SK-N-SH treated with all-trans-retinoic acid at 6 μM for 48 hours (cell line): ENCODE data around the gene CSTB.

Source experiments
- ATAC-seq: fragments of 200-7000 bp; cut with Tn5 transposase; 3 replicates; pipeline ENCODE4 v1.9.1; 2020; ENCODE audit warnings: mild to moderate bottlenecking, moderate library complexity
- ARNTL ChIP-seq: fragments of 450-650 bp; formaldehyde crosslinking; IDR thresholded peaks from 2 replicates; pipeline ENCODE4 v1.5.0; 2020; ENCODE audit warnings: low read depth, mild to moderate bottlenecking, moderate library complexity, borderline replicate concordance
- CSDC2 ChIP-seq: fragments of 250-450 bp; sonication (Bioruptor Pico); IDR thresholded peaks from 2 replicates; pipeline ENCODE4 v1.5.0; 2020; ENCODE audit warnings: mild to moderate bottlenecking, moderate library complexity
- RARB ChIP-seq: fragments of 250-450 bp; sonication (Bioruptor Pico); IDR thresholded peaks from 2 replicates; pipeline ENCODE4 v1.8.0; 2021; ENCODE audit warnings: mild to moderate bottlenecking, moderate library complexity
- SNAI2 ChIP-seq: fragments of 250-450 bp; sonication (Bioruptor Pico); IDR thresholded peaks from 2 replicates; pipeline ENCODE4 v1.5.0; 2020; ENCODE audit warnings: mild to moderate bottlenecking, moderate library complexity
- TCF4 ChIP-seq: fragments of 250-450 bp; sonication (Bioruptor Pico); IDR thresholded peaks from 2 replicates; pipeline ENCODE4 v1.8.0; 2021; ENCODE audit warnings: mild to moderate bottlenecking, moderate library complexity, borderline replicate concordance
- TOX ChIP-seq: fragments of 250-450 bp; sonication (Bioruptor Pico); IDR thresholded peaks from 2 replicates; pipeline ENCODE4 v1.8.0; 2021; ENCODE audit warnings: mild to moderate bottlenecking, moderate library complexity, borderline replicate concordance
- ZC3H10 ChIP-seq: fragments of 250-450 bp; sonication (Bioruptor Pico); IDR thresholded peaks from 2 replicates; pipeline ENCODE4 v1.5.1; 2021; ENCODE audit warnings: mild to moderate bottlenecking, moderate library complexity
- ZFP3 ChIP-seq: fragments of 250-450 bp; sonication (Bioruptor Pico); IDR thresholded peaks from 2 replicates; pipeline ENCODE4 v1.5.0; 2020; ENCODE audit warnings: mild to moderate bottlenecking, moderate library complexity
- ZNF70 ChIP-seq: fragments of 450-650 bp; formaldehyde crosslinking; IDR thresholded peaks from 2 replicates; pipeline ENCODE4 v1.5.0; 2020; ENCODE audit warnings: mild to moderate bottlenecking, moderate library complexity
- ZNF8 ChIP-seq: fragments of 450-650 bp; formaldehyde crosslinking; IDR thresholded peaks from 2 replicates; pipeline ENCODE4 v1.5.0; 2020; ENCODE audit warnings: mild to moderate bottlenecking, moderate library complexity
- TF ChIP-seq, protein P1 (sequence below): fragments of 250-450 bp; sonication (Bioruptor Pico); IDR thresholded peaks from 2 replicates; pipeline ENCODE4 v1.5.1; 2020; ENCODE audit warnings: low read depth, mild to moderate bottlenecking, moderate library complexity
- TF ChIP-seq, protein P2 (sequence below): fragments of 250-450 bp; sonication (Bioruptor Pico); IDR thresholded peaks from 2 replicates; pipeline ENCODE4 v1.8.0; 2021; ENCODE audit warnings: low read depth, mild to moderate bottlenecking, moderate library complexity, borderline replicate concordance
- TF ChIP-seq, protein P3 (sequence below): fragments of 250-450 bp; sonication (Bioruptor Pico); IDR thresholded peaks from 2 replicates; pipeline ENCODE4 v1.8.0; 2020; ENCODE audit warnings: mild to moderate bottlenecking, moderate library complexity, borderline replicate concordance
- TF ChIP-seq, protein P4 (sequence below): fragments of 250-450 bp; sonication (Bioruptor Pico); IDR thresholded peaks from 2 replicates; pipeline ENCODE4 v1.5.1; 2021; ENCODE audit warnings: mild to moderate bottlenecking, moderate library complexity

The CSTB gene

DNA sequence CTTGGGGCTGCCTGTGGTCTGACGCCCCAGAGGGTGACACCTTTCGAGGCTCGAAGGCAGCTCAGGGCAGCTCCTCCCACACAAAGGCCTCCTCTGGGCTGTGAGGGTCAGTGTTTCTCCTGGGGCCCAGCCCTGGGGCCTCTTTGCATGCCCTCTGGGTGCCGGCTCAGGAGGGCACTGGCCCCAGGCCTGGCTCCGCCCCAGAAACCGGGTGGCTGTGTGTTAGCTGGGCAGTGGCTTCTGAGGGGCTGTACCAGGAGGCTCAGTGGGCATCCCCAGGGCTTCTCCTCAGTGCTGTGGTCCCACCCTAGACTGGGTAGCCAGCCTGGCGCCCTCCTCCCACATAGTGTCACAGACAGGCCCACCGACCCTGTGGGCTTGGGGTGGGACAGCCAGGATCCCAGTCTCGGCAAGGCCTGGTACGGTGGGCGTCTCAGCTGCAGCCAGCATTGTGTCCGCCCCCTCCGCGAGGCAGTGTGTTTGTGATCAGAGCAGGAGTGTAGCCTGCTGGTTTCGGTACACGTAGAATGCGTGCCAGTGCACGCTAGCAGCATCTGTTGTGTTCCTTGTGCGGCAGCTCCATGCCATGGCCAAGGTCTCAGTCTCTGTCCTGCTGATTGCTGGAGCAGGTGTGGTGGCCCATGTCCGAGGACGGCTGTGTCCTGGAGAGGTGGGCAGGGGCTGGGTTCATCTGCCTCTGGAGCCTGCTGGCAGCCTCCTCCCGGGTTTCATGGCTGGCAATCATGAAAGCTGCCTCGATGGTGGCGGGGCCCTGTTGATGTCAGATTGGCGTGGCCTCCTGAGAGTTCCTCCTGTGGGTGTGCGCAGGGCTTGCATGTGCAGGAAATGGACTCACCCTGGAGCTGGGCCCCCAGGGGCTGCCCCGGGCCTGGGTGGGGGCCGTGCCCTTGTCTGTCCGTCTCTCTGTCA is 41.3 kb upstream of the CSTB start (continued):
- TF ChIP-seq ZC3H10 (no peak), ARNTL (CRISPR knock-in tag) (no peak)

DNA sequence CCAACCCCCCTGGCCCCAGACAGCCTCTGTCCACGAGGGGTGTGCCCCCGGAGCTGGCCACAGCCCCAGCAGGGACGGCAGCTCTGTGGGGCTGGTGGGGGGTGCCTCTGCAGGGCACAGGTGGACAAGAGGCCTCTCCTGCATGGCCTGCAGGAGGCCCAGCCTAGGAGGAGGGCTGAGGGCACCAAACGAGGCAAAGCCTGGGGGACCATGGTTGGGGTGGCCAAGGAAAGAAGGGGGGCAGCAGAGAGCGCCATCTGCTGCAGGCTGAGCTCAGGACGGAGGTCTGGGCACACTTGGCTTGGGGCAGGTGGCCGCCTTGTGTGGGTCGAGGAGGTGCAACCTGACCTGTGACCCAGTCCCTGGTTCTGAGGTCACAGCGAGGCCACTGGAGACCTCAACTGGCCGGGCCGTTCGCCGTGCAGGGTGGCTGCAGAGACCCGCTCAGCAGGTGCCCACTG is 40.5 kb upstream of the CSTB start:
- no peak for ATAC-seq
- TF ChIP-seq, protein P1, sequence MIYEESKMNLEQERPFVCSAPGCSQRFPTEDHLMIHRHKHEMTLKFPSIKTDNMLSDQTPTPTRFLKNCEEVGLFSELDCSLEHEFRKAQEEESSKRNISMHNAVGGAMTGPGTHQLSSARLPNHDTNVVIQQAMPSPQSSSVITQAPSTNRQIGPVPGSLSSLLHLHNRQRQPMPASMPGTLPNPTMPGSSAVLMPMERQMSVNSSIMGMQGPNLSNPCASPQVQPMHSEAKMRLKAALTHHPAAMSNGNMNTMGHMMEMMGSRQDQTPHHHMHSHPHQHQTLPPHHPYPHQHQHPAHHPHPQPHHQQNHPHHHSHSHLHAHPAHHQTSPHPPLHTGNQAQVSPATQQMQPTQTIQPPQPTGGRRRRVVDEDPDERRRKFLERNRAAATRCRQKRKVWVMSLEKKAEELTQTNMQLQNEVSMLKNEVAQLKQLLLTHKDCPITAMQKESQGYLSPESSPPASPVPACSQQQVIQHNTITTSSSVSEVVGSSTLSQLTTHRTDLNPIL (CRISPR knock-in tag), result no peak
- TF ChIP-seq ARNTL (CRISPR knock-in tag), result no peak
- no peak for TF ChIP-seq RARB (CRISPR knock-in tag)

DNA sequence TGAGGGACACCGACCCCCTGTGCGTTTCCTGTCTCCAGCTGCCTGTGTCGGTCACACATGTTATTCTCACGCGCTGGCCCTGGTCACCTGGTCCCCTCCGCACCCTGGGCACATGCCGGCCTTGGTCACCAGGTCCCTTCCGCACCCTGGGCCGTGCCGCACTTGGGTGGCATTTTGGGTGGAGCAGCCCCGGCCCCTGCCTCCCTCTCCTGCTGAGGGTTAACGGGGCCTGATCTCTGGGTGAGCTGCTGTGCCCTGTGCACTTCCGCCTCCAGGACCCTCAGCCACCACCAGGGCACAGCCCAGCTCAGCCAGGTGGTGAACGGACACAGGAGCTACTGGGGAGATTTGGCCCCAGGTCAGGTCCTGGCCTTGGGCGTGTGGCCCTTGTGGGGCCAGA is 39.9 kb upstream of the CSTB start:
- TF ChIP-seq ZFP3 (CRISPR knock-in tag) (no peak), ARNTL (CRISPR knock-in tag) (no peak)
- TF ChIP-seq, protein P2, sequence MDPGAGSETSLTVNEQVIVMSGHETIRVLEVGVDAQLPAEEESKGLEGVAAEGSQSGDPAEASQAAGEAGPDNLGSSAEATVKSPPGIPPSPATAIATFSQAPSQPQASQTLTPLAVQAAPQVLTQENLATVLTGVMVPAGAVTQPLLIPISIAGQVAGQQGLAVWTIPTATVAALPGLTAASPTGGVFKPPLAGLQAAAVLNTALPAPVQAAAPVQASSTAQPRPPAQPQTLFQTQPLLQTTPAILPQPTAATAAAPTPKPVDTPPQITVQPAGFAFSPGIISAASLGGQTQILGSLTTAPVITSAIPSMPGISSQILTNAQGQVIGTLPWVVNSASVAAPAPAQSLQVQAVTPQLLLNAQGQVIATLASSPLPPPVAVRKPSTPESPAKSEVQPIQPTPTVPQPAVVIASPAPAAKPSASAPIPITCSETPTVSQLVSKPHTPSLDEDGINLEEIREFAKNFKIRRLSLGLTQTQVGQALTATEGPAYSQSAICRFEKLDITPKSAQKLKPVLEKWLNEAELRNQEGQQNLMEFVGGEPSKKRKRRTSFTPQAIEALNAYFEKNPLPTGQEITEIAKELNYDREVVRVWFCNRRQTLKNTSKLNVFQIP (CRISPR knock-in tag), result no peak
- no peak for ATAC-seq

DNA sequence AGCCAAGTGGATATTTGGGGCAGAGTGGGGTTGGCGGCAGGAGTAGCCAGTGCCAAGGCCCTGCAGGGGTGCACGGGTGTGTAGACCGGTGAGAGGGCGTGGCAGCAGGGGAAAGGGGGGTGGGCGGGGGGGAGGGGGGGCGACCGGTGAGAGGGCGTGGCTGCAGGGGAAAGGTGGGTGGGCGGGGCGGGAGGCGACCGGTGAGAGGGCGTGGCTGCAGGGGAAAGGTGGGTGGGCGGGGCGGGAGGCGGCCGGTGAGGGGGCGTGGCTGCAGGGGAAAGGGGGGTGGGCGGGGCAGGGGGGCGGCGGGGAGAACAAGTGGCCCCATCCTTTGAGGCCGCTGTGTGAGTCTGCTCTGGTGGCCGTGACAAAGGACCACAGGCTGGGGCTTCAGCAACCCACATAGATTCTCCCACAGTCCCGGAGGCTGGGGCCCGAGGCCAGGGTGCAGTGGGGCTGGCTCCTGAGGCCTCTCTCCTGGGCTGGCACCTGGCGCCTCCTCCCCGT is 39.1 kb upstream of the CSTB start:
- TF ChIP-seq CSDC2 (CRISPR knock-in tag), result no peak
- TF ChIP-seq ZC3H10, result no peak
- no peak for TF ChIP-seq TOX (CRISPR knock-in tag)
- no peak for TF ChIP-seq ZNF8 (CRISPR knock-in tag)
- TF ChIP-seq SNAI2 (CRISPR knock-in tag), result no peak
- TF ChIP-seq, protein P3, sequence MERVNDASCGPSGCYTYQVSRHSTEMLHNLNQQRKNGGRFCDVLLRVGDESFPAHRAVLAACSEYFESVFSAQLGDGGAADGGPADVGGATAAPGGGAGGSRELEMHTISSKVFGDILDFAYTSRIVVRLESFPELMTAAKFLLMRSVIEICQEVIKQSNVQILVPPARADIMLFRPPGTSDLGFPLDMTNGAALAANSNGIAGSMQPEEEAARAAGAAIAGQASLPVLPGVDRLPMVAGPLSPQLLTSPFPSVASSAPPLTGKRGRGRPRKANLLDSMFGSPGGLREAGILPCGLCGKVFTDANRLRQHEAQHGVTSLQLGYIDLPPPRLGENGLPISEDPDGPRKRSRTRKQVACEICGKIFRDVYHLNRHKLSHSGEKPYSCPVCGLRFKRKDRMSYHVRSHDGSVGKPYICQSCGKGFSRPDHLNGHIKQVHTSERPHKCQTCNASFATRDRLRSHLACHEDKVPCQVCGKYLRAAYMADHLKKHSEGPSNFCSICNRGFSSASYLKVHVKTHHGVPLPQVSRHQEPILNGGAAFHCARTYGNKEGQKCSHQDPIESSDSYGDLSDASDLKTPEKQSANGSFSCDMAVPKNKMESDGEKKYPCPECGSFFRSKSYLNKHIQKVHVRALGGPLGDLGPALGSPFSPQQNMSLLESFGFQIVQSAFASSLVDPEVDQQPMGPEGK, result no peak
- TF ChIP-seq, protein P4, sequence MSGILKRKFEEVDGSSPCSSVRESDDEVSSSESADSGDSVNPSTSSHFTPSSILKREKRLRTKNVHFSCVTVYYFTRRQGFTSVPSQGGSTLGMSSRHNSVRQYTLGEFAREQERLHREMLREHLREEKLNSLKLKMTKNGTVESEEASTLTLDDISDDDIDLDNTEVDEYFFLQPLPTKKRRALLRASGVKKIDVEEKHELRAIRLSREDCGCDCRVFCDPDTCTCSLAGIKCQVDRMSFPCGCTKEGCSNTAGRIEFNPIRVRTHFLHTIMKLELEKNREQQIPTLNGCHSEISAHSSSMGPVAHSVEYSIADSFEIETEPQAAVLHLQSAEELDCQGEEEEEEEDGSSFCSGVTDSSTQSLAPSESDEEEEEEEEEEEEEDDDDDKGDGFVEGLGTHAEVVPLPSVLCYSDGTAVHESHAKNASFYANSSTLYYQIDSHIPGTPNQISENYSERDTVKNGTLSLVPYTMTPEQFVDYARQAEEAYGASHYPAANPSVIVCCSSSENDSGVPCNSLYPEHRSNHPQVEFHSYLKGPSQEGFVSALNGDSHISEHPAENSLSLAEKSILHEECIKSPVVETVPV (CRISPR knock-in tag), result no peak
- TF ChIP-seq, protein P2 (CRISPR knock-in tag), result no peak
- TF ChIP-seq TCF4, result no peak
- no peak for TF ChIP-seq ZNF70 (CRISPR knock-in tag)
- TF ChIP-seq, protein P1 (CRISPR knock-in tag), result no peak
- ATAC-seq, result no peak
